IMR-90 (cell line): ENCODE results near the gene LINC00305.

Experiments used
- CHD1 ChIP-seq: IDR thresholded peaks from 2 replicates; pipeline ENCODE4 v1.6.1; 2012; ENCODE audit warnings: low read depth, low read length, improper control_type of control experiment
- MXI1 ChIP-seq: IDR thresholded peaks from 2 replicates; pipeline ENCODE4 v1.6.1; 2012; ENCODE audit warnings: low read depth, mild to moderate bottlenecking, low read length, moderate library complexity, borderline replicate concordance
- POLR2A ChIP-seq: IDR thresholded peaks from 2 replicates; pipeline ENCODE4 v1.6.1; 2012; ENCODE audit warnings: mild to moderate bottlenecking, low read depth, low read length
- RAD21 ChIP-seq: IDR thresholded peaks from 2 replicates; pipeline ENCODE4 v1.6.1; 2012; ENCODE audit warnings: low read length, improper control_type of control experiment
- SMC3 ChIP-seq: fragments of 150-350 bp; IDR thresholded peaks from 2 replicates; pipeline ENCODE4 v1.6.1; 2016; ENCODE audit warnings: low read depth, mild to moderate bottlenecking, antibody characterized with exemption, low read length, moderate library complexity
- TF ChIP-seq, protein P1 (sequence below): conservative IDR thresholded peaks from 2 replicates; pipeline ENCODE4 v1.5.1; 2012; ENCODE audit warnings: mild to moderate bottlenecking, low read depth, low read length, improper control_type of control experiment

DNA sequence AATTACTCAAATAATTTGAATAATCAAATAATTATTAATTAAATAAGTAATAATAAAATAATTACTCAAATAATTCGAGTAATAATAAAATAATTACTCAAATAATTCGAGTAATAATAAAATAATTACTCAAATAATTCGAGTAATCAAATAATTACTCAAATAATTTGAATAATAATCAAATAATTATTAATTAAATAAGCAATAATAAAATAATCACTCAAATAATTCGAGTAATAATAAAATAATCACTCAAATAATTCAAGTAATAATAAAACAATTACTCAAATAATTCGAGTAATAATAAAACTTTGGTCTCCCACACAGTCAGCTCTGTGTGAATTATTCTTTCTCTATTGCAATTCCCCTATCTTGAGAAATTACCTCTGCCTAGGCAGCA lies 30.0 kb upstream of the LINC00305 start:
- TF ChIP-seq, protein P1, sequence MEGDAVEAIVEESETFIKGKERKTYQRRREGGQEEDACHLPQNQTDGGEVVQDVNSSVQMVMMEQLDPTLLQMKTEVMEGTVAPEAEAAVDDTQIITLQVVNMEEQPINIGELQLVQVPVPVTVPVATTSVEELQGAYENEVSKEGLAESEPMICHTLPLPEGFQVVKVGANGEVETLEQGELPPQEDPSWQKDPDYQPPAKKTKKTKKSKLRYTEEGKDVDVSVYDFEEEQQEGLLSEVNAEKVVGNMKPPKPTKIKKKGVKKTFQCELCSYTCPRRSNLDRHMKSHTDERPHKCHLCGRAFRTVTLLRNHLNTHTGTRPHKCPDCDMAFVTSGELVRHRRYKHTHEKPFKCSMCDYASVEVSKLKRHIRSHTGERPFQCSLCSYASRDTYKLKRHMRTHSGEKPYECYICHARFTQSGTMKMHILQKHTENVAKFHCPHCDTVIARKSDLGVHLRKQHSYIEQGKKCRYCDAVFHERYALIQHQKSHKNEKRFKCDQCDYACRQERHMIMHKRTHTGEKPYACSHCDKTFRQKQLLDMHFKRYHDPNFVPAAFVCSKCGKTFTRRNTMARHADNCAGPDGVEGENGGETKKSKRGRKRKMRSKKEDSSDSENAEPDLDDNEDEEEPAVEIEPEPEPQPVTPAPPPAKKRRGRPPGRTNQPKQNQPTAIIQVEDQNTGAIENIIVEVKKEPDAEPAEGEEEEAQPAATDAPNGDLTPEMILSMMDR: no peak
- TF ChIP-seq MXI1 (no peak), SMC3 (no peak), RAD21 (no peak), CHD1 (no peak), POLR2A (no peak)
